IPS DF 4.7 (cell line): ENCODE results near the gene PRKAB2.
A peak's percentile ranks its signal among the peaks of the same experiment; 100 is the strongest.
"Not testable (repeated sequence)": the region's sequence is repeated elsewhere in the genome, so short reads cannot be mapped to it uniquely, and the experiment has no call there.

Experiments
- DNase-seq: peaks from one replicate; pipeline ENCODE4 v3.0.0-alpha.2; 2013; ENCODE audit warnings: low spot score; ENCODE audit errors: extremely low read depth

Gene PRKAB2

GRCh38 chr1:147177611-147178380, 5.5 kb upstream of the PRKAB2 start:
- no peak for DNase-seq

GRCh38 chr1:147171399-147172167, 687 bp downstream of the PRKAB2 start:
- DNase-seq, result no peak

DNA sequence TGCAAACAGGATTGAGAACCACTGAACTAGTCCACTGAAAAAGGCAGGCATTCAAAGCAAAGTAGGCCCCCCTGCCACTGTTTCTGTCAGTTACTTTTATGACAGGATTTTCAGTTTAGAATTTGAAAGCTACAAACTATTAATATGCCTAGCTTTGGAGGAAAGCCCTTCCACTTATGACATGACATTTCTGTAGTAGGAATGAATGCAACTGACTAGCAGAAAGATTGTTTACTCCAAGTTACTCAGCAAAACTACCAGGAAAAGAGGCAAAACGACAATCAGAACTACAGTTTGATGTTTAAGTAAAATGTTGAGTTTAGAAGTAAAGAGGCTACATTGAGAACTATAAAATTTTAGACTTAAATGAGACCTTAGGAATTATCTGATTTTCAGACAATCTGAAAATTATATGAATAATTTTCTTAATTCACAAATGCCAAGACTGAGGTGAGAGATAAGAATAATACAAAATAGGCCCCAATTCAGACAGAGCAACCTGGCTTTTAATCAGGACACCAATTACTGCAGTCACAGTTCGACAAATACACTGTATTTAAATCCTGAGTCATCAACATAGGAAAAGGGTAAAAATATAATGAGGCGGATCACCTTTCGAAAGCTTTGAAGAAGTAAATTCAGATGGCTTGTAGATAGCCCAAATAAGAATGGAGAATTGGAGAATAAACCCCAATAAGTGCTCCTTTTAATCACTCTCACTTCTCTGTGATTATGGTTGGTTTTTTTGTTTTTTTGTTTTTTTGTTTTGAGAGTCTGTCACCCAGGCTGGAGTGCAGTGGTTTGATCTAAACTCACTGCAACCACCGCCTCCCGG, 2.2 kb downstream of the PRKAB2 start:
- DNase-seq, result no peak

GRCh38 chr1:147169171-147169570, 3.1 kb downstream of the PRKAB2 start:
- no peak for DNase-seq

GRCh38 chr1:147168626-147169058, 3.6 kb downstream of the PRKAB2 start:
- no peak for DNase-seq

DNA sequence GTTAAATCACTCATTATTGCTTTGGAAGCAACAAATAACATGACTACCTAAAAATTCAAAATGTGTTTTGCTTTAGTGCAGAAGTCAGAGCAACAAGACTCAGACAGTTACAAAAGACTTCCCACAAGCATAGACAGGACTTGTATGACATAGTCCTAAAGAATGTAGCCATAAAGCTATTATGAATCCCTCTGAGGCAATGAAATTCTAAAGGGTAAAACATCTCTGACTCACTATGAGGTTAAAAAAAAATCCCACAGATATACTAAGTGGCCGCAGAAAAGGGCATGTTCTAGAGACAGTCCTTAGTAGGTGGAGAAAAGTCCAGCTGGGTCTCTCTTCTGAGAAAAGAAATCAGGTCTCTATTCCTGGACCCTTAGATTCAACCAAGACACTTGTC, 4.9 kb downstream of the PRKAB2 start:
- DNase-seq, result no peak

- DNase-seq, result no peak
Measured at GRCh38 chr1:147163019-147163418, 9.3 kb downstream of the PRKAB2 start.

- DNase-seq, result no peak
Measured at GRCh38 chr1:147162093-147162492, 10.2 kb downstream of the PRKAB2 start.

DNA sequence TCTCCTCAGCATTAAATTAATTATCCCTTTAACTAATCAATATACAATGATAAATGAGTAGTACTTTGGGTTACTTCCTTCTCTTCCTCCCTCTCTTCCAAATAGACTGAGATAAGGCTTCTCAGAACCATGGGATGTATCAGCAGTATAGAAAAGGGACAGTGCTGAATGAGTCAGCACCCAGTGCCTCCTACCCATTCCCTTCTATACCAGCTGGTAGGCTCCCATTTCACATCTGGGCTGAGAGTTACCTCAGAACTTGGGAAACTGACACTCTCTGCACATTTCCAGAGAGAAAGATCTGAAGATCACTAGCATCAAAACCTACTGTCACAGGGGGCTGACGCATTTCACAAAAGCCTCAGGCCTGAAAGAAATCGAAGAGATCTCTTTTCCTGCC, 15.2 kb downstream of the PRKAB2 start:
- not testable (repeated sequence) for DNase-seq

- no peak for DNase-seq
Measured at GRCh38 chr1:147156642-147157041, 15.6 kb downstream of the PRKAB2 start.

DNA sequence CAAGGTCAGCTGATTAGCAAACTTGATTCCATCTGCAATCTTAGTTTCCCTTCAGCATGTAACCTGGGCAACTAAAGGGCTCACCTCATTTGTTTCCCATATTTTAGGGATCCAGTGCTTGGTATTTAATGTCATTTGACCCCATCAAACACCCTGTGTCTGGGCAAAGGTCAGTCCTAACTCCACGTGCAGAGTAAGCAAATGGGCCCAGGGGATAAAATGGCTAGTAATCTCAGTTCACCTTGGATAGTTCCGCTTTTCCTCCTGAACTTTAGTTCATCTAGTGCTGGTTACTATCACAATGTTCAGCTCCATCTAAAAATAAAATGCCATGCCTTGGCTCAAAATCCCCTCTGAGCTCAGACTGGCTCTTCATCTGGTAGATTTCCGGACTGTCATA, 19.5 kb downstream of the PRKAB2 start:
- no peak for DNase-seq

DNA sequence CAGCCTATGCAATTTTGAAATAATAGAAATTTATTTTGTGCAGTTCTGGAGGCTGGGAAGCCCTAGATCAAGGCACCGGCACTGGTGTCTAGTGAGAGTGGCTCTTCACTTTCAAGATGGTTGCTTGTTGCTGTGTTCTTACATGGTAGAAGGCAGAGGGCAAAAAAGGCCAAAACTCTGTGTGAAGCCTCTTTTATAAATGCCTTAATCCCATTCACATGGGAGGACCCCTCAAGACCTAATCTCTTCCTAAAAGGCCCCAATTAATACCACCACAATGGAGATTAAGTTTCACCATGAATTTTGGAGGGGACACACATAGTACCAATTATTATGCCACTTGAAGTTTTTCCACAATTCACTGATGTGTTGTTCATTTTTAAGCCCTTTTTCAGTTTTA, 21.0 kb downstream of the PRKAB2 start:
- no peak for DNase-seq

GRCh38 chr1:147142886-147143285, 29.4 kb downstream of the PRKAB2 start:
- no peak for DNase-seq

DNA sequence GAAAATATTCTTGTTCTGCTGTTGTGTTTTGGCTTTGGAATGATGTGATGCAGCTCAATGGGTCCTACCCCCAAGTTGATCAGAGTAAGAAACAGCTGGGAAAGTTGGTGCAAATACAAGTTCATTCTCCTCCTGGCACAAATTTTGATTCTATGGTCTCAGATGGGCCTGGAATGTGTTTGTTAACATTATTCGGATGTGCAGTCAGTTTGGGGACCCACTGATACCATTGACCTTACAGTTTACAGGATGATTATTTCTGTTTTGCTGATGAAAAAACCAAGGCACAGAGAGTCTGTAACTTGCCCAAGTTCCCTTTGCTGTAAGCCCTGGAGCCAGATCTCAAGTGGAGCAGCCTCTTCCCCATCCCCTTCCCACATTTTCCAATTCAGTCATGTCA, 41.5 kb downstream of the PRKAB2 start:
- not testable (repeated sequence) for DNase-seq

DNA sequence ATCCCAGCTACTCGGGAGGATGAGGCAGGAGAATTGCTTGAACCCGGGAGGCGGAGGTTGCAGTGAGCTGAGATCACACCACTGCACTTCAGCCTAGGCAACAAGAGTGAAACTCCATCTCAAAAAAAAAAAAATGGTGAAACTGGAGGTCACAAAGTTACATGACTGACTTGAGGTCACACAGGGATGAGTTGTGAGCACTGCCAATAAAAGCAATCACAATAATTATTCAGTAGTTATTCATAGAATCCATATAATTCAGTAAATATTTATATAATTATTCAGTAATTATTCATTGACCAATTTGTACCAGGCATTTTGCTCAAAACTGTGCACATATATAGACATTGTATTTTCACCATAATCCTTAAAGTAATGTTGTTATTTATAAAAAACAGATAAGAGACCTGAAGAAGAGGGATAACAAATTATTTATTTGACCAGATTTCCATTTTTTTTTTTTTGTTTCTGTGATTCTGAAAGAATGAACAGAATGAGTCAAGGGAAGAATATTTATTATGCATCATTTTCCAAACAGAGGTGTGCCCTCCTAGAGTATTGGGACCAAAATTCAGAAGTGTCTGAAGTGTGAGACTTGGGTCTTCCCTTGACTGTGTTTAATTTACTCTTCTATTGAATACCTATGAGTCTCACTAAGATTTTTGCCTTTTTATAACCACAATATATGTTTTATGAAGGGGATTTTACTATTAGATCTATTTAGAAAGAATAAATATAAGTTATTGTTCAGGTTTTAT, 43.0 kb downstream of the PRKAB2 start:
- no peak for DNase-seq

DNA sequence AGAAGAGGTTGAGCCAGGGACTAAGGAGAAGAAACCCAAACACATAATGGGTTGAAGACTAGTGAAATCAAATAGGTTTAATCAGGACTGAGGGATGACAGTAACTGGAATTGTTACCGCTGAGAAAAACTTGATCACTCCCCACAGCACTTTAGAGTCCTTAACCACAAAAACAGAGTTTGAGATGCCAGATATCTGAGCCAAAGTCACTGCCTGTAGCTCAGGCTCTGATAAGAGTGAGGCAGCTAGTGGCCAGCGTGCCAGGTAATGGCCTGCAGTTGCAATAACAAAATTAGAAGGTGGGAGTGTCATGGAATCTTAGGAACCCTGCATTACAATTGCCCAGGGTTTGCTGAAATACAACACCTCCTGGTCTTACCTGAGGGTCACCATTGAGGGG, 48.0 kb downstream of the PRKAB2 start:
- DNase-seq, result peak; percentile 11

DNA sequence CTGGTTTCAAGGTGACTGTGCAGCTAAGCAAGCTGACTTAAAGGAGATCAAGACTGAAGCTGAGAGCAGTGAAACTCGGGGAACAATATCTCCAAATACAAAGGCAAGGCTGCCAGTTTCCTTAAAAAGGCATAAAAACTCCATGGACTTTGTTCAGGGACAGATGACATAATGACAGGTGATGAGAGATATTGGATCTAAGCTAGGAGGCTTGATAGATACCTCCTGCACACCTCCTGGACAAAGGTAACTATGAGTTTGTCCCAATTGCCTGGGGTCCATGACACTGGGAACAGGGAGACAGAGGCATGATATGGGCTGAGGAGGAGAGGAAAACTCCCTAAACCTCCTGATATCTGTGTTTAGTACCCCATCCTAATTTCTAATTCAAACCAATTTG, 55.2 kb downstream of the PRKAB2 start:
- DNase-seq, result no peak

- DNase-seq, result no peak
Measured at GRCh38 chr1:147115496-147115895, 56.8 kb downstream of the PRKAB2 start.

GRCh38 chr1:147115079-147115478, 57.2 kb downstream of the PRKAB2 start:
- DNase-seq, result not testable (repeated sequence)

- not testable (repeated sequence) for DNase-seq
Measured at GRCh38 chr1:147114353-147114752, 57.9 kb downstream of the PRKAB2 start.
